ENCODE measurements around the gene SRGAP3.

The SRGAP3 gene

GRCh38 chr3:9201955-9202354 lies 47.5 kb downstream of the SRGAP3 start:
- no peak for DNase-seq (ENCODE audit: low read depth, low spot score)

- DNase-seq (ENCODE audit: low read depth, low spot score): no peak
Observed at GRCh38 chr3:9201266-9201665, 48.2 kb downstream of the SRGAP3 start.

GRCh38 chr3:9199775-9200174 lies 49.7 kb downstream of the SRGAP3 start:
- DNase-seq (ENCODE audit: low read depth, low spot score): no peak

- DNase-seq (ENCODE audit: low read depth, low spot score): no peak
Observed at GRCh38 chr3:9198899-9199335, 50.5 kb downstream of the SRGAP3 start.

- DNase-seq (ENCODE audit: low read depth, low spot score): no peak
Observed at GRCh38 chr3:9198261-9198660, 51.2 kb downstream of the SRGAP3 start.

- DNase-seq (ENCODE audit: low read depth, low spot score): no peak
Observed at GRCh38 chr3:9196020-9196419, 53.4 kb downstream of the SRGAP3 start.

- DNase-seq (ENCODE audit: low read depth, low spot score): no peak
Observed at GRCh38 chr3:9195390-9195789, 54.1 kb downstream of the SRGAP3 start.

GRCh38 chr3:9194509-9195184 lies 54.8 kb downstream of the SRGAP3 start:
- DNase-seq (ENCODE audit: low read depth, low spot score): no peak

GRCh38 chr3:9193633-9194195 lies 55.7 kb downstream of the SRGAP3 start:
- DNase-seq (ENCODE audit: low read depth, low spot score): no peak

- no peak for DNase-seq (ENCODE audit: low read depth, low spot score)
Observed at GRCh38 chr3:9193211-9193610, 56.2 kb downstream of the SRGAP3 start.

- no peak for DNase-seq (ENCODE audit: low read depth, low spot score)
Observed at GRCh38 chr3:9192248-9193025, 57.0 kb downstream of the SRGAP3 start.

- DNase-seq (ENCODE audit: low read depth, low spot score): no peak
Observed at GRCh38 chr3:9190276-9190675, 59.2 kb downstream of the SRGAP3 start.

- DNase-seq (ENCODE audit: low read depth, low spot score): no peak
Observed at GRCh38 chr3:9188583-9188982, 60.9 kb downstream of the SRGAP3 start.

GRCh38 chr3:9185701-9186100 lies 63.7 kb downstream of the SRGAP3 start:
- no peak for DNase-seq (ENCODE audit: low read depth, low spot score)

GRCh38 chr3:9185046-9185445 lies 64.4 kb downstream of the SRGAP3 start:
- no peak for DNase-seq (ENCODE audit: low read depth, low spot score)

GRCh38 chr3:9184461-9184835 lies 65.0 kb downstream of the SRGAP3 start:
- no peak for DNase-seq (ENCODE audit: low read depth, low spot score)

GRCh38 chr3:9183811-9184460 lies 65.5 kb downstream of the SRGAP3 start:
- no peak for DNase-seq (ENCODE audit: low read depth, low spot score)

GRCh38 chr3:9183011-9183410 lies 66.4 kb downstream of the SRGAP3 start:
- no peak for DNase-seq (ENCODE audit: low read depth, low spot score)

- no peak for DNase-seq (ENCODE audit: low read depth, low spot score)
Observed at GRCh38 chr3:9180764-9181117, 68.7 kb downstream of the SRGAP3 start.

- DNase-seq (ENCODE audit: low read depth, low spot score): no peak
Observed at GRCh38 chr3:9179826-9180763, 69.4 kb downstream of the SRGAP3 start.

- DNase-seq (ENCODE audit: low read depth, low spot score): no peak
Observed at GRCh38 chr3:9178697-9179096, 70.7 kb downstream of the SRGAP3 start.
